ENCODE results near the gene CHPT1.
"Not testable (repeated sequence)": the region's sequence is repeated elsewhere in the genome, so short reads cannot be mapped to it uniquely, and the experiment has no call there.

The CHPT1 gene

GRCh38 chr12:101697197-101697929, at the start of gene CHPT1:
CHPT1 (plus strand) TSS chr12:101697640; CDS start chr12:101697862, 222 bp downstream.
- DNase-seq (ENCODE audit: low read depth, low spot score), result no peak

GRCh38 chr12:101647711-101648110, 49.7 kb upstream of the CHPT1 start:
- no peak for DNase-seq (ENCODE audit: low read depth, low spot score)

- DNase-seq (ENCODE audit: low read depth, low spot score), result no peak
Observed at GRCh38 chr12:101648195-101648594, 49.2 kb upstream of the CHPT1 start.

- DNase-seq (ENCODE audit: low read depth, low spot score), result no peak
Observed at GRCh38 chr12:101650346-101651117, 46.9 kb upstream of the CHPT1 start.

GRCh38 chr12:101653030-101653429, 44.4 kb upstream of the CHPT1 start:
- no peak for DNase-seq (ENCODE audit: low read depth, low spot score)

- DNase-seq (ENCODE audit: low read depth, low spot score), result no peak
Observed at GRCh38 chr12:101653503-101653902, 43.9 kb upstream of the CHPT1 start.

DNA sequence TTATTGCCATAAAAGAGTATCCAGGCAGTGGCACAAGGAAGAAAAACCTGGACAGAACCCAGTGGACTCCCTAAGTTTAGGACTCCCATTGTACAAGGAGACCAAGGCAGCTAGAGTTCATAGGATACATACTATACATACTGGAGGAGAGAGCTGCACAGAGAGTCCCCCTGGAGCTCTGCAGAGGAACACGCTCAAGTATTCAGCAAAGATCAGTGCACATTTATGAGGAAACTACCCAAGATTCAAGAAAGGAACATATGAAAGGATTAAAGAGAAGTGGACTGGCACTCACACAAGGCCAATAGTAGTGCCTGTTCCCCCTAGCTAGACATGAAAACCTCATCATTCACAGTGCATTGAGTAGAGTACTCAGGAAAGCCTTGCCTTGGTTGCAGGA, 43.0 kb upstream of the CHPT1 start:
- no peak for DNase-seq (ENCODE audit: low read depth, low spot score)

GRCh38 chr12:101655393-101655792, 42.0 kb upstream of the CHPT1 start:
- no peak for DNase-seq (ENCODE audit: low read depth, low spot score)

- DNase-seq (ENCODE audit: low read depth, low spot score), result not testable (repeated sequence)
Observed at GRCh38 chr12:101660662-101661061, 36.8 kb upstream of the CHPT1 start.

- no peak for DNase-seq (ENCODE audit: low read depth, low spot score)
Observed at GRCh38 chr12:101663298-101663697, 34.1 kb upstream of the CHPT1 start.

DNA sequence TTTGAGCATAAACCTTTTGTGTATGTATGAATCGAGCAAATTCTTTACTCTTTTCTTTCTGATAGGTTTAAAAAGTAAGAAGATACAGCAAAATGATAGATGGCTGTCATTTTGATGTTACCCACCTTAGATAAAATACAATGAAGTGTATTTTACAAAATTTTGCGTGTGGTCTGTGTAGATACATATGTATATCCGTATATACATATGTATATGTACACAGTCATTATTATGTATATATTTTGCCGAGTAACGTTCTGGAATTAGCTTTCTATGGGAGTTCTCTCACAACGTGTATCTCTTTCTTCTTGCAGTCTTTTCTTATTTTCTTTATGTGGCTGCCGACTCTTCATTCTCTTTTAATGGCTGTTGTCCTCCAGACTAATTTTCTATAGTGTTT, 32.4 kb upstream of the CHPT1 start:
- no peak for DNase-seq (ENCODE audit: low read depth, low spot score)

- DNase-seq (ENCODE audit: low read depth, low spot score), result no peak
Observed at GRCh38 chr12:101666052-101666728, 31.2 kb upstream of the CHPT1 start.

DNA sequence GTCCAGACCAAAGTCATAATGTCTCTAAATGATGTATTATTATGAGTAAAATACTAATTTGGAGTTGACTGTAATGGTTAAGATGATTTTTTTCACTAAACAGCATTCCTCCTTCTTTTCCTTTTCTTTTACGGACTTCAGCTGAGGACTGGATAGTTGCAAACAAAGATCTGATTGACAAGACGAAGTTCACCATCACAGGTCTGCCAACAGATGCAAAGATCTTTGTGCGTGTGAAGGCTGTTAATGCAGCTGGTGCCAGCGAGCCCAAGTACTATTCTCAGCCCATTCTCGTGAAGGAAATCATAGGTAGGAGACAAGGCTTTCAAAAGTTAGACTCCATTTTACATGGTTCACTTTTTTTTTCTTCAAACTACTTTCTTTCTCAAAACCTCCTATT, 29.8 kb upstream of the CHPT1 start:
- DNase-seq (ENCODE audit: low read depth, low spot score), result no peak

GRCh38 chr12:101670007-101670671, 27.3 kb upstream of the CHPT1 start:
- DNase-seq (ENCODE audit: low read depth, low spot score), result no peak

GRCh38 chr12:101671157-101671791, 26.2 kb upstream of the CHPT1 start:
- no peak for DNase-seq (ENCODE audit: low read depth, low spot score)

DNA sequence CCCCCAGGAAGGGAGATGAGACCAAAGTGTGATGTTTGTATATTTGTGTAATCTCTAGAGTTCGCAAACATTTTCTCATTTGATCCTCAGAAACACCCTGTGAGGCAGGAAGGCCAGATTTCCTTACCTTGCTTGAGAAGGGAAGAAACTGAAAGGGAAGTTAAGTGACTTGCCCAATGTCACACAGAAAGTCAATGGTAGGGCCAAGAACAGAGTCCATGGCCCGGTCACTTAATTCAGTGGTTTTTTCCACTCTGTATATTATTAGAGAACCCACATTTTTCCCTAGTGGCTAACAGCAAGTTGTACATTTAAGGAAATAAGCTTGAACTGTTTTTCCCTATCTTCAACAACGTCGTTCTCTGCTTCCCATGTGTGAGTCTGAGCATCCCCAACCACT, 25.6 kb upstream of the CHPT1 start:
- no peak for DNase-seq (ENCODE audit: low read depth, low spot score)

DNA sequence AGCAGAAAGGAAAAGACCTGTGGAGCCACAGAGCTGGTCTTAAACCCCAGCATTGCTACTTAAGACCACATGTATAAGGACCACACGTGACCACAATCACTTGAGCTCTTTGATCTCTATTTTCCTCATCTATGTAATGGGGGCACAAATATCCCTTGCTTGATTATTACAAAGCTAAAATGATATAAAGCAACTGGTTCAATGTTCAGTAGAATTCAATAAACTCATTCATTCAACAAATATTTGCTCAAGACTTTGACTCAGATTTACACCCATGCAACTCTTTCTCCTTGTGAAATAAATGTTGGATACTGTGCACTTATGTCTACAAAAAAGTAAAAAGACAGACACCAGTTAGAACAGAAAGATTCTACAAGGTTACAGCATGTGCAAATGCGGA, 21.9 kb upstream of the CHPT1 start:
- no peak for DNase-seq (ENCODE audit: low read depth, low spot score)

- DNase-seq (ENCODE audit: low read depth, low spot score), result not testable (repeated sequence)
Observed at GRCh38 chr12:101676497-101676896, 20.9 kb upstream of the CHPT1 start.

DNA sequence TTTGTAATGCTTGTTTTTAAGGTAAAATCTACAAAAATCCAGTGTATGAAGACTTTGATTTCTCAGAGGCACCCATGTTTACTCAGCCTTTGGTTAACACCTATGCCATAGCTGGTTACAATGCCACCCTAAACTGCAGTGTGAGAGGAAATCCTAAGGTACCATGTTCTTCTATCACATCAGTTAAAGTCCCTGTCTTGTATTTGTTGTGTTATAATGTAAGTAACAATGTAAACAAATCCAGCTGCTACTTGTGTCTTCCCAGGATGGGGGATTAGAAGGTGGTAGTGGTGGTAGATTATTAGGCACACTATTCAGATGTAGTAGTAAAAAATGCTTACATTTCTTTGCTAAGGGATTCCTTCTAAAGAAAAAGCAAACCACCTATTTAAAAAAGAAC, 19.4 kb upstream of the CHPT1 start:
- no peak for DNase-seq (ENCODE audit: low read depth, low spot score)

GRCh38 chr12:101680240-101680639, 17.2 kb upstream of the CHPT1 start:
- DNase-seq (ENCODE audit: low read depth, low spot score), result no peak

- no peak for DNase-seq (ENCODE audit: low read depth, low spot score)
Observed at GRCh38 chr12:101680647-101681046, 16.8 kb upstream of the CHPT1 start.

Data from smooth muscle cell of the brain vasculature (primary cell).